IMR-90 (cell line): ENCODE data around the gene NCOA7. TPM values are rescaled to one million over a fixed set of nuclear protein-coding genes. Genes with fewer than 3 reads are reported as not detected.

ENCODE experiments used
- ATAC-seq: fragments of 200-7000 bp; cut with Tn5 transposase; 2 replicates; pipeline ENCODE4 v1.9.1; 2020; ENCODE audit warnings: low read depth, mild to moderate bottlenecking, moderate library complexity
- BruUV-seq: library from RNA; stranded (reverse); fragments of 400-500 nt; replicated peaks from 2 replicates; lab custom pipeline; 2021; lab: Mats Ljungman, UMichigan
- CTCF ChIA-PET: fragments of 300-600 bp; formaldehyde crosslinking; extraction: SDS; loops from one replicate; lab custom pipeline; 2021; ENCODE audit warnings: antibody characterized with exemption; lab: Yijun Ruan, JAX
- POLR2A ChIA-PET: fragments of 300-600 bp; sonication (Branson Sonifier 250); formaldehyde crosslinking; loops from one replicate; lab custom pipeline; 2022; ENCODE audit warnings: antibody characterized with exemption; ENCODE audit not compliant: unreplicated experiment; lab: Charles Lee
- DNase-seq: peaks from one replicate; pipeline ENCODE4 v3.0.0; 2013
- H2AFZ ChIP-seq: replicated peaks from 2 replicates; pipeline ENCODE3; 2013; ENCODE audit warnings: low read length, mild to moderate bottlenecking; ENCODE audit not compliant: poor library complexity
- H2AK5ac ChIP-seq: 2 replicates; pipeline ENCODE4 v1.6.1; 2013; ENCODE audit warnings: low read depth, low read length, inconsistent platforms
- H2AK9ac ChIP-seq: replicated peaks from 2 replicates; pipeline ENCODE3; 2013; ENCODE audit warnings: mild to moderate bottlenecking, low read depth, low read length, moderate library complexity; ENCODE audit not compliant: poor library complexity
- H2BK120ac ChIP-seq: 2 replicates; pipeline ENCODE4 v1.6.1; 2013; ENCODE audit warnings: low read depth, low read length, inconsistent platforms
- H2BK15ac ChIP-seq: 3 replicates; pipeline ENCODE4 v1.6.1; 2013; ENCODE audit warnings: low read depth, low read length, inconsistent platforms
- H2BK20ac ChIP-seq: 2 replicates; pipeline ENCODE4 v1.6.1; 2013; ENCODE audit warnings: low read depth, mild to moderate bottlenecking, inconsistent platforms, low read length, moderate library complexity
- H2BK5ac ChIP-seq: 2 replicates; pipeline ENCODE4 v1.6.1; 2013; ENCODE audit warnings: mild to moderate bottlenecking, low read depth, low read length, inconsistent platforms; ENCODE audit not compliant: poor library complexity, severe bottlenecking
- H3K14ac ChIP-seq: replicated peaks from 2 replicates; pipeline ENCODE4 v1.6.1; 2013; ENCODE audit warnings: low read depth, low read length, inconsistent platforms
- H3K18ac ChIP-seq: 2 replicates; pipeline ENCODE4 v1.6.1; 2013; ENCODE audit warnings: low read depth, low read length, control low read depth
- H3K23ac ChIP-seq: 2 replicates; pipeline ENCODE4 v1.6.1; 2013; ENCODE audit warnings: low read depth, low read length, inconsistent platforms
- H3K27ac ChIP-seq: 2 replicates; pipeline ENCODE4 v1.5.1; 2013; ENCODE audit warnings: mild to moderate bottlenecking, control low read depth, low read length; ENCODE audit not compliant: insufficient read depth
- H3K27me3 ChIP-seq: 2 replicates; pipeline ENCODE4 v1.6.1; 2013; ENCODE audit warnings: low read length; ENCODE audit not compliant: control insufficient read depth, insufficient read depth
- H3K36me3 ChIP-seq: 2 replicates; pipeline ENCODE4 v1.6.1; 2013; ENCODE audit warnings: low read length, mixed read lengths; ENCODE audit not compliant: control insufficient read depth, insufficient read depth
- H3K4ac ChIP-seq: 2 replicates; pipeline ENCODE4 v1.6.1; 2013; ENCODE audit warnings: low read depth, low read length, inconsistent platforms
- H3K4me1 ChIP-seq: 2 replicates; pipeline ENCODE4 v1.6.1; 2013; ENCODE audit warnings: low read length, mixed read lengths; ENCODE audit not compliant: control insufficient read depth, insufficient read depth
- H3K4me2 ChIP-seq: 2 replicates; pipeline ENCODE4 v1.6.1; 2013; ENCODE audit warnings: low read depth, mild to moderate bottlenecking, control low read depth, low read length, moderate library complexity
- H3K4me3 ChIP-seq: 2 replicates; pipeline ENCODE4 v1.5.1; 2013; ENCODE audit warnings: low read depth, mild to moderate bottlenecking, control low read depth, low read length, moderate library complexity; ENCODE audit not compliant: insufficient read depth
- H3K56ac ChIP-seq: 2 replicates; pipeline ENCODE4 v1.6.1; 2013; ENCODE audit warnings: low read length, inconsistent platforms; ENCODE audit not compliant: insufficient read depth; ENCODE audit errors: extremely low read depth
- H3K79me1 ChIP-seq, 2 experiments: 2 replicates each; pipeline ENCODE4 v1.6.1; 2013; ENCODE audit warnings: low read length in 2 of 2, inconsistent platforms in 1 of 2, low read depth in 1 of 2
- H3K9ac ChIP-seq: 2 replicates; pipeline ENCODE4 v1.6.1; 2013; ENCODE audit warnings: low read depth, low read length, control low read depth
- H3K9me1 ChIP-seq: 2 replicates; pipeline ENCODE4 v1.6.1; 2013; ENCODE audit warnings: low read length, inconsistent platforms; ENCODE audit not compliant: insufficient read depth
- H3K9me3 ChIP-seq: 2 replicates; pipeline ENCODE4 v1.6.1; 2013; ENCODE audit warnings: low read length; ENCODE audit not compliant: control insufficient read depth, insufficient read depth
- H4K20me1 ChIP-seq: 2 replicates; pipeline ENCODE4 v1.6.1; 2013; ENCODE audit warnings: low read length, inconsistent platforms; ENCODE audit not compliant: insufficient read depth
- H4K5ac ChIP-seq: 2 replicates; pipeline ENCODE4 v1.6.1; 2013; ENCODE audit warnings: mild to moderate bottlenecking, low read depth, low read length, control low read depth
- H4K8ac ChIP-seq, 2 experiments: 2 replicates each; pipeline ENCODE4 v1.6.1; 2013; ENCODE audit warnings: low read depth in 2 of 2, low read length in 2 of 2, control low read depth in 1 of 2, inconsistent platforms in 1 of 2
- H4K91ac ChIP-seq: 2 replicates; pipeline ENCODE4 v1.6.1; 2013; ENCODE audit warnings: low read depth, low read length, inconsistent platforms; ENCODE audit not compliant: insufficient read depth
- BHLHE40 ChIP-seq: fragments of 150-350 bp; IDR thresholded peaks from 2 replicates; pipeline ENCODE4 v1.6.1; 2016; ENCODE audit warnings: mild to moderate bottlenecking, low read depth, low read length
- CEBPB ChIP-seq: IDR thresholded peaks from 2 replicates; pipeline ENCODE4 v1.6.1; 2012; ENCODE audit warnings: low read depth, low read length, improper control_type of control experiment
- CHD1 ChIP-seq: IDR thresholded peaks from 2 replicates; pipeline ENCODE4 v1.6.1; 2012; ENCODE audit warnings: low read depth, low read length, improper control_type of control experiment
- CTCF ChIP-seq: conservative IDR thresholded peaks from 2 replicates; pipeline ENCODE4 v1.5.1; 2012; ENCODE audit warnings: mild to moderate bottlenecking, low read depth, low read length, improper control_type of control experiment
- ELK1 ChIP-seq: fragments of 150-350 bp; IDR thresholded peaks from 2 replicates; pipeline ENCODE4 v1.6.1; 2016; ENCODE audit warnings: low read depth, mild to moderate bottlenecking, low read length, moderate library complexity, borderline replicate concordance
- FOS ChIP-seq: fragments of 150-350 bp; IDR thresholded peaks from 2 replicates; pipeline ENCODE4 v1.6.1; 2016; ENCODE audit warnings: low read depth, low read length
- MAFK ChIP-seq: IDR thresholded peaks from 2 replicates; pipeline ENCODE4 v1.6.1; 2012; ENCODE audit warnings: low read depth, low read length, improper control_type of control experiment
- MXI1 ChIP-seq: IDR thresholded peaks from 2 replicates; pipeline ENCODE4 v1.6.1; 2012; ENCODE audit warnings: low read depth, mild to moderate bottlenecking, low read length, moderate library complexity, borderline replicate concordance
- POLR2A ChIP-seq: IDR thresholded peaks from 2 replicates; pipeline ENCODE4 v1.6.1; 2012; ENCODE audit warnings: mild to moderate bottlenecking, low read depth, low read length
- RAD21 ChIP-seq: IDR thresholded peaks from 2 replicates; pipeline ENCODE4 v1.6.1; 2012; ENCODE audit warnings: low read length, improper control_type of control experiment
- RFX5 ChIP-seq: IDR thresholded peaks from 2 replicates; pipeline ENCODE4 v1.8.0; 2012; ENCODE audit warnings: low read depth, mild to moderate bottlenecking, low read length, moderate library complexity
- SMC3 ChIP-seq: fragments of 150-350 bp; IDR thresholded peaks from 2 replicates; pipeline ENCODE4 v1.6.1; 2016; ENCODE audit warnings: low read depth, mild to moderate bottlenecking, antibody characterized with exemption, low read length, moderate library complexity
- WGBS, 2 experiments: methylation state at CpG; one replicate each; pipeline versions ENCODE4 v1.1.5 to v1.1.7; 2013; ENCODE audit warnings: missing lambda C conversion rate in 2 of 2; ENCODE audit not compliant: insufficient read length in 1 of 2; ENCODE audit errors: extremely low coverage in 2 of 2; 5-methylcytosine and 5-hydroxymethylcytosine counted together
- dilution Hi-C: fragments of 300-500 bp; cut with HindIII; formaldehyde crosslinking; loops from one replicate; pipeline ENCODE4 v1.14.3; 2018; ENCODE audit warnings: low sequenced_read_pairs; ENCODE audit not compliant: unreplicated experiment
- in situ Hi-C: fragments of 300-500 bp; cut with MboI; formaldehyde crosslinking; loops from 3 replicates; pipeline ENCODE4 v1.14.3; 2019; ENCODE audit warnings: low sequenced_read_pairs, inconsistent platforms, mixed read lengths
- intact Hi-C: fragments of 100-400 bp; cut with micrococcal nuclease; formaldehyde crosslinking; loops from 2 replicates; pipeline ENCODE4 v1.10.0; 2022
- polyA plus RNA-seq, 3 experiments: library from polyadenylated mRNA; depleted of rRNA; stranded (reverse); fragments of >200 nt; gene quantifications; 2 replicates each; pipeline ENCODE4 v1.2.3, GENCODE V29; 2012; ENCODE audit warnings: low replicate concordance in 1 of 3
- total RNA-seq: library from RNA; depleted of rRNA; stranded (reverse); fragments of >200 nt; gene quantifications from 2 replicates; pipeline ENCODE4 v1.2.3, GENCODE V29; 2012

The NCOA7 gene
- total and polyA plus RNA-seq, 2 of the 4 experiments (the other 2 are of a cell fraction), result 12.6 to 12.9 TPM

DNA sequence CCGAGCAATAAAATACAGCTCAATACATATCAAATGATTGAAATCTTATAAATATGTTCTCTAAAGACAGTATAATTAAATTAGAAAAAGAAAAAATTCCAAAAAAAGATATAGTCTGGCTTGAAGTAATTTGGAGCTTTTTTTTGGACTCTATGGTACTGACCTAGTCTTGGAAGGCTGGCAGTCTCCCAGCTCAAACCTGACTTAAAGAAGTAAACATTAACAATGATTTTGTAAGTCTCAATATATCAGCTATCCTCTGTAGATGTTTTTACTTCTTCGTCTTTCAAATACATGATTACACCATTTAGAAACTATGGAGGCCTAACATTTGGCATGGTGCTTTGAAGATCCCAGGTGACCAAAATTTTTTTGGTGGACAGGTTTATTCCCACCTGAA is 180.0 kb downstream of the NCOA7 start:
- Histone ChIP-seq H3K14ac (no peak overlapping the region), H2BK120ac (no peak overlapping the region), H3K4me3 (no peak overlapping the region), H3K9me3 (no peaks in the 10 kb centered on the region), H3K23ac (no peak overlapping the region), H3K56ac (no peak overlapping the region), H3K27ac (no peak overlapping the region), H4K5ac (no peak overlapping the region), H4K8ac (no peak overlapping the region), H2BK15ac (no peak overlapping the region), H4K20me1 (no peaks in the 10 kb centered on the region), H3K27me3 (no peaks in the 10 kb centered on the region), H2AK9ac (no peak overlapping the region), H3K4me1 (no peaks in the 10 kb centered on the region), H3K4ac (no peak overlapping the region), H2BK20ac (no peak overlapping the region), H2AFZ (no peak overlapping the region), H4K91ac (no peak overlapping the region), H3K36me3 (peaks cover 2% of the 10 kb centered on the region; the same call in 1 of the 2 replicates), H3K9ac (no peak overlapping the region), H3K9me1 (no peaks in the 10 kb centered on the region), H2BK5ac (no peak overlapping the region), H3K18ac (no peak overlapping the region), H2AK5ac (no peak overlapping the region), H3K79me1 (peaks cover 0 to 2% of the 10 kb centered on the region in 2 experiments; a peak in 2 of 4 replicates), H3K4me2 (no peak overlapping the region)
- BruUV-seq, result no TSS peak
- in situ Hi-C loops (loop anchor here (10.0 kb wide), 1 partner anchor 656 kb away; no protein-coding TSS in a partner anchor), intact Hi-C loops (loop anchor here (5.0 kb wide), 2 partner anchors 113 to 658 kb away; no protein-coding TSS in a partner anchor), dilution Hi-C loops (no loop called here)
- POLR2A ChIA-PET, result no interaction called here
- TF ChIP-seq MXI1, result no peak
- TF ChIP-seq CTCF, result no peak
- no peak for TF ChIP-seq CHD1
- no peak for TF ChIP-seq FOS
- TF ChIP-seq RFX5, result no peak
- no peak for TF ChIP-seq CEBPB
- no peak for TF ChIP-seq RAD21
- TF ChIP-seq BHLHE40, result no peak
- no peak for TF ChIP-seq SMC3
- no peak for TF ChIP-seq MAFK
- no peak for TF ChIP-seq ELK1
- no peak for TF ChIP-seq POLR2A
- ATAC-seq, result no peak
- no peak for DNase-seq
- CTCF ChIA-PET, result interaction anchor here (0.8 to 1.1 kb wide), 2 partner anchors 15 to 47 kb away, joined by 3 to 5 read pairs; no protein-coding TSS in a partner anchor
- no CpG with 5 or more reads among the region's 2 CpGs for WGBS, 2 experiments
